GM13977 (cell line): ENCODE results near the gene TMEM100.

Experiments used
- DNase-seq: peaks from one replicate; pipeline ENCODE4 v3.0.0; 2012; ENCODE audit warnings: low spot score
- in situ Hi-C: fragments of 300-500 bp; cut with MboI; formaldehyde crosslinking; loops from one replicate; pipeline ENCODE4 v1.12.0; 2022; ENCODE audit warnings: low sequenced_read_pairs, low pct_unique_long_range_greater_than_20kb, mixed read lengths, inconsistent platforms; ENCODE audit not compliant: unreplicated experiment
- TF ChIP-seq, protein P1 (sequence below): IDR thresholded peaks from 2 replicates; pipeline ENCODE4 v1.5.1; 2012; ENCODE audit warnings: mild to moderate bottlenecking, control low read depth; ENCODE audit not compliant: insufficient read depth; ENCODE audit errors: extremely low read depth, missing control alignments

Gene TMEM100

GRCh38 chr17:55729484-55729883 lies 6.8 kb upstream of the TMEM100 start:
- in situ Hi-C loops = no loop called here
- no peak for DNase-seq
- TF ChIP-seq, protein P1, sequence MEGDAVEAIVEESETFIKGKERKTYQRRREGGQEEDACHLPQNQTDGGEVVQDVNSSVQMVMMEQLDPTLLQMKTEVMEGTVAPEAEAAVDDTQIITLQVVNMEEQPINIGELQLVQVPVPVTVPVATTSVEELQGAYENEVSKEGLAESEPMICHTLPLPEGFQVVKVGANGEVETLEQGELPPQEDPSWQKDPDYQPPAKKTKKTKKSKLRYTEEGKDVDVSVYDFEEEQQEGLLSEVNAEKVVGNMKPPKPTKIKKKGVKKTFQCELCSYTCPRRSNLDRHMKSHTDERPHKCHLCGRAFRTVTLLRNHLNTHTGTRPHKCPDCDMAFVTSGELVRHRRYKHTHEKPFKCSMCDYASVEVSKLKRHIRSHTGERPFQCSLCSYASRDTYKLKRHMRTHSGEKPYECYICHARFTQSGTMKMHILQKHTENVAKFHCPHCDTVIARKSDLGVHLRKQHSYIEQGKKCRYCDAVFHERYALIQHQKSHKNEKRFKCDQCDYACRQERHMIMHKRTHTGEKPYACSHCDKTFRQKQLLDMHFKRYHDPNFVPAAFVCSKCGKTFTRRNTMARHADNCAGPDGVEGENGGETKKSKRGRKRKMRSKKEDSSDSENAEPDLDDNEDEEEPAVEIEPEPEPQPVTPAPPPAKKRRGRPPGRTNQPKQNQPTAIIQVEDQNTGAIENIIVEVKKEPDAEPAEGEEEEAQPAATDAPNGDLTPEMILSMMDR = no peak

- no peak for DNase-seq
- TF ChIP-seq, protein P1 = no peak
- in situ Hi-C loops = no loop called here
Observed at GRCh38 chr17:55728833-55729232, 6.2 kb upstream of the TMEM100 start.

- in situ Hi-C loops = no loop called here
- TF ChIP-seq, protein P1 = no peak
- no peak for DNase-seq
Observed at GRCh38 chr17:55728361-55728760, 5.7 kb upstream of the TMEM100 start.

DNA sequence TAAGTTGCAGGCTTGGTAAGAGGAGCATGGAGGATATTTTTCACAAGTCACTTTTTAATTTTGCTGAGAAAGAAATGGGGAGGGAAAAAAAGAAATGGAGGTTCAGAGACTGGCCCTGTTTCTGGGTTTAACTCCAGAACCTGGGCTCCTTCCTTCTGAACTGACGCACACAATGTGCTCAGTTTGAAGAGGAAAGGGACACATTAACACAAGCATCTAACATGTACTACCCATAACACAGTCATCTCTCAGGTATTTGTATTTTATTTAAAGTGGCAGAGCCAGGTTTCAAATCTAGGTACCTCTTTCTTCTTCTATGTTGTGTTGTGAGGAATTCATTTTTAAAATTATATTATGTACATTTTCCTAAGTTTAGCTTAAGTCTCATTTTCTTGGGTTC lies 5.3 kb upstream of the TMEM100 start:
- TF ChIP-seq, protein P1 = no peak
- in situ Hi-C loops = no loop called here
- no peak for DNase-seq

DNA sequence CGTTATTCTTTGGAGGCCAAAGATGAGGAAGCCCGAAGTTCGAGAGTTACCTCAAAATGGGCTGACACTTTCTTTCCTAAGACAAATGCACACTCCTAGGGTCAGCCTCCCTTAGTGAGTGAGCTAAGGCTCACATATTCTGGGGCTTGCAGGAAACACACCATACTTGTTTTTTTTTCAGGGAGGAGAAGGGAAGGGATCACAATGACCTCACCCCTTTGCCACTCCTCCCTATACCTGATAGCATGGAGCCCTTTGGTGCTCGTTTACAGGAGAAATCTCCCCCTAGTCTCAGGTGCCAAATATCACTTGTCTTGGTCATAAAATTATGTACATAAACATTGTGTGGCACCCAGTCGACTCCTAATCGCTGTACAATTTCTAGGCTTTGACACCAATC lies 4.6 kb upstream of the TMEM100 start:
- in situ Hi-C loops = no loop called here
- DNase-seq = no peak
- TF ChIP-seq, protein P1 = no peak

DNA sequence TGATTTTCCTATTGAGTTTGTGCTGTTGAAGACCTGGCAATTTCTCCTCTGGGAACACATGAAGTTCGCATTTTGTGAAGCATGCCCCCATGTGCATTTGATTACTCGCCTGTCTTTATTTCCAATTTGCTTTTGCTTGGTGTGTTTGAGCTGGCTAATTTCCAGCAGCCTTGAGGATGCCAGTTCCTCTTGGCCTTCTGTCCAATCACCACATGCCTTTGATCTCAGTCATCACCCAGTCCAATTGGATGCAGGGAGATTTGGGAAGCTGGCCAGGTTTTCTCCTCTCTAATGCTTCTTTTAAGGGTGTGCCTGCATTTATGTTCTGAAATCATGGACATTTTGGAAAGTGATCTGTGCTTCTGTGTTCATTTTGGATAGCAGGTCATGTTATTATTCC lies 3.8 kb upstream of the TMEM100 start:
- TF ChIP-seq, protein P1 = no peak
- in situ Hi-C loops = no loop called here
- DNase-seq = no peak

- TF ChIP-seq, protein P1 = no peak
- no peak for DNase-seq
- in situ Hi-C loops = no loop called here
Observed at GRCh38 chr17:55723488-55723848, 804 bp upstream of the TMEM100 start.
